GM19455 (cell line): ENCODE results near the gene RABL6.
A peak's percentile ranks its signal among the peaks of the same experiment; 100 is the strongest.
"Not testable (repeated sequence)": the region's sequence is repeated elsewhere in the genome, so short reads cannot be mapped to it uniquely, and the experiment has no call there.

Experiments
- ATAC-seq: cut with Tn5 transposase; IDR thresholded peaks from one replicate; pipeline ENCODE4 v1.9.1; 2021; ENCODE audit not compliant: unreplicated experiment

RABL6 gene

DNA sequence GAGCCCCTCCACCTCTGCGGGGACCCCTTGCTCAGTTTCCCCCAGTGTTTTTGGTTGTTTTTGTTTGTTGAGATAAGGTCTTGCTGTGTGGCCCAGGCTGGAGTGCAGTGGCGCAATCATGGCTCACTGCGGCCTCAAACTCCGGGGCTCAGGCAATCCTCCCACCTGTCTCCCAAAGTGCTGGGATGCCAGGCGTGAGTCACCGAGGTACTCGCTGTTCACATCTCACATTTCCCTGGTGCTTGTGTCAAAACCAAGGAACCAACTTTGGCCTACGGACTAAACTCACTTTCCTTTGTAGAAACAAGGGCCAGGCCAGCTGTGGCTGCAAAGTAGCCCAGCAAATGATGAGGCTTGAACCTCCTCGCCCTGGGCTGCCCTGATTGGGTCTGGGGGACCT lies 24.8 kb downstream of the RABL6 start:
- no peak for ATAC-seq

- ATAC-seq = not testable (repeated sequence)
Observed at GRCh38 chr9:136833381-136834048, 25.8 kb downstream of the RABL6 start.

DNA sequence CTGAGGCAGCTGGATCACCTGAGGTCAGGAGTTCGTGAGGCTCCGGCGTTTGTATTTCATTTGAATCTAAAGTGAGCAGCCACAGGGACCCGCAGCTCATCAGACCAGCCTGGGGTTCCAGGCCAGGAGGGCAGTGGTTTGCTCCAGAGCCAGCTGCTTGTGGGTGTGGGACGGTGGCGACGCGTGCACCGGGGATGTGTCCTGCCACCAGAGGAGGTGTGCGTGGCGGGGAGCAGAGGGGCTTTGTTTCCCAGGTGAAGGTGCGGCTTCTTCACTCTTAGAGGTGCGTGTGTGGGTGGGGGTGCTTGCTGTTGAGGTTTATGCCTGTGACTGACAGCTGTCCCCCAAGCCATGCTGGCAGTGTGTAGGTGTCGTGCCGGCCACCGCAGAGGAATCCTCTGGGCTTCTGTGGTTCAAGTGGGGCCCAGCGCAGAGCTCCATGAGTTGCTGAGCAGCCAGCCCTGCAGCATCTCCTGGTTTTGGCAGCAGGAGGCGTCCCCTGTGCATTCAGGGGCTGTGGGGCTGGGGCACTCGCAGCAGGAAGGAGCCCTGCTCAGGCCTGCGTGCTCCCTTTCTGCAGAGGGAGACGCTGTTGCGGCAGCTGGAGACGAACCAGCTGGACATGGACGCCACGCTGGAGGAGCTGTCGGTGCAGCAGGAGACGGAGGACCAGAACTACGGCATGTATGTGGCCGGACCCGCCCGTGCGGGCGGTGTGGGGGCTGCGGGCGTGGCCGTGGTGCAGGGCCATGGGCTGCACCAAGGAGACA lies 27.6 kb downstream of the RABL6 start:
- ATAC-seq = no peak

GRCh38 chr9:136835932-136836904 lies 28.5 kb downstream of the RABL6 start:
- ATAC-seq = no peak

GRCh38 chr9:136837146-136837855 lies 29.6 kb downstream of the RABL6 start:
- ATAC-seq = no peak

DNA sequence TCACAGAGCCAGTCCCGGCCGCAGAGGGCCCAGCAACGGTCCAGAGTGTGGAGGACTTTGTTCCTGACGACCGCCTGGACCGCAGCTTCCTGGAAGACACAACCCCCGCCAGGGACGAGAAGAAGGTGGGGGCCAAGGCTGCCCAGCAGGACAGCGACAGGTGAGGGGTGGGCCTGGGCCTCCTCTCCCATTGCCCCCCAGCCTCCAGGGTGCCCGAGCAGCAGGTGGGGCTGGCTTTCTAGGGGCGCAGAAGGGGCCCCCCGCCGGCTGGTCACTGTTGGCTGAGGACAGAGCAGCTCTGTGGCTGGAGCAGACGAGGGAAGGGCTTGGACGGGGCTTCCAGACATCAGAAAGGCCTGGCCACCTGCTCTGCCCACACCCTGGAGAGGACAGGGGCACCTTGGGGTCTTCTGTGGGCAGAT lies 30.1 kb downstream of the RABL6 start:
- ATAC-seq = not testable (repeated sequence)

DNA sequence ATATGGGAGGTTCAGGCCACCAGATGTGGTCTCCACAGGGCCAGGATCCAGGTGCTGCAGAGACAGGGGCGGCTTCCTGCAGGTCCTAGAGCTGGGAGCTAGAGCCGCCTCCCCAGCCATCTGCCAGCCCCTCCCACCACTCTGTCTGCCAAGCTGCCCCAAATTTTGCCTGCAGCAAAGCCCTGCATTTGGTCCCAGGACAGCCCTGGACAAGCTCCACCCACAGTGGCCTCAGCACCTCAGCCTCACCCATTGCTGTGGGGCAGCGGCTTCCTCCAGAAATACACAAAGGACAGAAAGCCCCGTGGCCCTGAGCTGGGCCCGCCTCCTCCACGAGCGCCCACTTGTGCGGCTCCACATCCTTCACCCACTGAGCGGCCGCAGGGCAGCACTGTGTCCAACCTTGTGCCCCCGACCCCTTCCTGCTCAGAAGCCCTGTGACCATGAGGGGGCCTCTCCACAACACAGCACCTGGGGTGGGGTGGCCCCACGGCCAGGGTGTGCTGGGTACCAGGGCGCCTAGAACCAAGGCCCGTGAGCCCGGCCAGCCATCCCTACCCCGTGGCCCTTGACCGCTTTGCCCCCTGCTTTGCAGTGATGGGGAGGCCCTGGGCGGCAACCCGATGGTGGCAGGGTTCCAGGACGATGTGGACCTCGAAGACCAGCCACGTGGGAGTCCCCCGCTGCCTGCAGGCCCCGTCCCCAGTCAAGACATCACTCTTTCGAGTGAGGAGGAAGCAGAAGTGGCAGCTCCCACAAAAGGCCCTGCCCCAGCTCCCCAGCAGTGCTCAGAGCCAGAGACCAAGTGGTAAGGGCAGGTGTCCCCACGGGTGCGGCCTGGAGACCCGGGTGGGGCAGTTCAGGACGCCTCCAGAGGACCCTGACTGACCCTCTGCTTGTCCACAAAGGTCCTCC lies 30.8 kb downstream of the RABL6 start:
- no peak for ATAC-seq

GRCh38 chr9:136839229-136840139 lies 31.7 kb downstream of the RABL6 start:
- no peak for ATAC-seq

- no peak for ATAC-seq
Observed at GRCh38 chr9:136840140-136840876, 32.6 kb downstream of the RABL6 start.

GRCh38 chr9:136840877-136841645 lies 33.3 kb downstream of the RABL6 start:
- no peak for ATAC-seq

GRCh38 chr9:136841646-136842379 lies 34.1 kb downstream of the RABL6 start:
- not testable (repeated sequence) for ATAC-seq

DNA sequence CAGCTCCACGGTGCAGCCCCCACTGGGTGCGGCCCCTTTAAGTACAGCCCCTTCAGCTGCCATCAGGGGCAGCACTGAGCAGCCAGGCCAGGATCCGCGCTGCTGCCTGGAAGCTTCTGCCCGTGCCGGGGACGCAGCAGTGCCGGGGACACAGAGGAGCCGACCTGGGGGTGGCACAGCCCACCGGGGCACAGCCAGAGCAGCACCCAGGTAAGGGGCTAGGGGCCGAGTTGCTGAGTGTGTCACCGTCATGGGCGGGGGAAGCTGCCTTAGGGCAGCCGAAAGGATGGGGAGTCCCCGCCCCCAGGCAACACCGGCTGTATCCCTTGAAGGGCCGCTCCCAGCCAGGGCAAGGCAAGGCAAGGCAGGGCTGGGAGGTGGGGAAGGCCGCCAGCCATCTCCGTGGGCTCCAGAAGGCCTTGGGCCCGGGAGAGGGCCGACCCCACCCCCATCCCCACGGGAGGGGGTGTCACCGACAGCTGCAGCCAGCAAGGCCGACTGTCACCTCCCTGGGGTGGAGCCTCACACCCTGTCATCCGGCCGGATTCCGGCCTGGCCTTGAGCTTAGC lies 34.7 kb downstream of the RABL6 start, which contains the start of gene AJM1:
TSS of gene AJM1 (plus strand) at position 99 of the 569 bp plus-strand sequence. CDS start 1,937 bp downstream, outside the sequence.
- ATAC-seq = peak; percentile 70

DNA sequence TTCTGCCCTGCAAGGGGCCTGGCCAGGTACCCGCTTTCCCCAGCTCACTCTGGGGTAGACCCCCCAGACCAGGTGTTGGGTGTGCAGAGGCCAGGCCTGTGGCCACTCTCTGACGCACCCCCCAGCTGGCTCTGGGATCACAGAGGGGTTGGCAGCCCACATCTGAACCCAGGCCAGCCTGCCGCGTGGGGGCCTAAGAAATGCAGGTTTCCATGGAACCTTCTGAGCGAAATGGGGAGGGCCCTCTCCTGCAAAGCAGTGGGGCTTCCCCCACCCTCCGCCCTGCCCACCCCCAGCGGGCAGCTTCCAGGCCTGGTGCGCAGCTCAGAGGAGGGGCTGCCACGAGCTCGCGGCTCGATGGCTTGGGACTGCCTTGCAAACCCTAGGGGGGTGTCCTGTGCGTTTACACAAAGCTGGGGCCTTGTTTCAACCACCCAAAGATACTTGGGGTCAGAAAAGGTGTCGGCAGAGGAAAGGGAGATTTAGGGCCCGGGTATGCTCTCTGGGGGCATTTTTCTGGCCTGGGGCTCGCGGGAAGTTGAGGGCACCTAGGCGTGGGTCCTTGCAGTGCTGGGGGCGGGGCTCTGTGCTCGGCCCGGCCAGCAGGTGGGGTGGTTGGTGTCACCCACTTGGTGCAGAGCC lies 35.5 kb downstream of the RABL6 start:
- not testable (repeated sequence) for ATAC-seq

DNA sequence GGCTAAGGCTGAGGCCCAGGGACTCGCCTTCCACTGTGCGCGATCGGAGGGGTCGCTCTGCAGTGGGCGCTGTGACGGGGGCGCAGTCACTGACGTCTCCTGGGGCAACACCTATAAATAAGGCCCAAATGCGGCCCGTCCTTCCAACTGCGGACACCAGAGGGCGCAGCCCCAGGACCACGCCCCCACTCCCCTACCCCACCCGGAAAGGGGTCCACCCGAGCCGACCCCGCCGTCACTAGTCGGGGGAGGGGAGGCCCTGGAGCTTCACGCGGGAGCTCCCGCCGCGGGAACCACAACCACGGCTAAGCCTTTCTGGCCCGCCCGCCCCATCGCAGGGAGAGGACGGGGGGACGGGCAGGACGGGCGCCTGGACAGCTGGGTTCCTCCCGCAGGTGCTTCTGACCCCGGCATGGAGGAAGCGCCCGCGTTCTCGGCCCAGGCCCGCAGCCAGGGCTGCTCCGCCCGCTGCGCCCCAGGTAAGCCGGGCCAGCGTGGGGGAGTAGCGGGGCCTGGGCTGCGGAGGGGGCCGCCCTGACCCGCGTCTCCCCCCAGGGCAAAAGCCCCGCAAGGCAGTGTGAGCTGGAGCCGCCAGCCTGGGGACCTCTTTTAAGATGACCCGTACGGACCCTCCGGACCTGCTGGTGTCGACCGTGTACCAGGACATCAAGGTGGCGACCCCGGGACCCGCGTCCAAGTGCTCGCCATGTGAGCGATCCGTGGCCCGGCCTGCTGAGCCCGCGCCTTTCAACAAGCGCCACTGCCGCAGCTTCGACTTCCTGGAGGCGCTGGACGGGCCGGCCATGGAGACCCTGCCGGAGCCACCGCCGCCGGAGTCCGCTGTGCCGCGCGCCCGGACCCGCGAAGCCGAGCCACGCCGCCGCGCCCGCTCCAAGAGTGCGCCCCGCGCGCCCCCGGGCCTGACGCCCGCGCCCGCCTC lies 36.3 kb downstream of the RABL6 start:
- ATAC-seq = not testable (repeated sequence)
